Thyroid gland (tissue), 4 donors: ENCODE measurements around the gene C10orf90. TPM values are rescaled to one million over a fixed set of nuclear protein-coding genes. Genes with fewer than 3 reads are reported as not detected.

Experiments used
- DNase-seq, 2 donors: peaks; one replicate each; pipeline ENCODE4 v3.0.0-alpha.2; 2019
- H3K27ac ChIP-seq, 3 donors: fragments of 200-600 bp; sonication (generic); 1 replicate in 2 of 3; 2 replicates in 1 of 3; pipeline ENCODE4 v1.5.1; 2016 to 2019; ENCODE audit warnings: mild to moderate bottlenecking in 1 of 3, moderate library complexity in 1 of 3
- H3K27me3 ChIP-seq: fragments of 200-600 bp; sonication (generic); one replicate; pipeline ENCODE4 v1.5.1; 2019
- H3K36me3 ChIP-seq, 2 donors: fragments of 200-600 bp; sonication (generic); one replicate each; pipeline ENCODE4 v1.5.1; 2016 to 2019
- H3K4me1 ChIP-seq, 2 donors: fragments of 200-600 bp; sonication (generic); one replicate each; pipeline ENCODE4 v1.5.1; 2017 to 2019
- H3K4me3 ChIP-seq, 3 donors: fragments of 200-600 bp; sonication (generic); replicated peaks in 1 of 3; 1 replicate in 2 of 3; 2 replicates in 1 of 3; pipeline ENCODE4 v1.5.1; 2016; ENCODE audit warnings: mild to moderate bottlenecking in 1 of 3
- H3K9me3 ChIP-seq: fragments of 200-600 bp; sonication (generic); one replicate; pipeline ENCODE4 v1.5.1; 2017
- CTCF ChIP-seq, 6 experiments: fragments of 200-600 bp in 3 of 6; fragments of 450-650 bp in 3 of 6; sonication (generic) in 3 of 6; IDR thresholded peaks; one replicate each; pipeline ENCODE4 v1.5.1; 2016 to 2019; ENCODE audit warnings: antibody characterized with exemption in 6 of 6, mild to moderate bottlenecking in 2 of 6, inconsistent platforms in 1 of 6, moderate library complexity in 1 of 6
- POLR2A ChIP-seq, 2 donors: fragments of 450-650 bp; IDR thresholded peaks; one replicate each; pipeline ENCODE4 v1.6.1; 2017; ENCODE audit warnings: antibody characterized with exemption in 2 of 2, mild to moderate bottlenecking in 2 of 2, moderate library complexity in 1 of 2
- WGBS, 2 donors: methylation state at CpG; one replicate each; pipeline ENCODE4 v1.1.5; 2017; 5-methylcytosine and 5-hydroxymethylcytosine counted together
- intact Hi-C: fragments of 100-400 bp; cut with DNase I; formaldehyde crosslinking; loops from one replicate; pipeline ENCODE4 v1.15.1; 2023
- total RNA-seq, 4 donors: library from RNA; depleted of rRNA; stranded (reverse); fragments of >200 nt; gene quantifications; one replicate each; pipeline ENCODE4 v1.2.3, GENCODE V29; 2016

C10orf90 gene
- total RNA-seq, 4 donors from 2014 or later = 0.45 to 5.1 (median 2.0) TPM

GRCh38 chr10:126502441-126502840 lies 168.1 kb downstream of the C10orf90 start:
- no peak overlapping the region for H3K4me3 ChIP-seq
- DNase-seq = no peak
- TF ChIP-seq POLR2A (IDR thresholded peaks at IDR 0.05) = no peak
- no peak for TF ChIP-seq CTCF (IDR thresholded peaks at IDR 0.05)
- H3K27me3 ChIP-seq = no peaks in the 10 kb centered on the region
- WGBS, 2 donors = 91 to 100% methylated on average over 1 of the region's 1 CpG
- no peak overlapping the region for H3K27ac ChIP-seq
- no peaks in the 10 kb centered on the region for H3K4me1 ChIP-seq
- no peaks in the 10 kb centered on the region for H3K36me3 ChIP-seq
- H3K9me3 ChIP-seq = no peaks in the 10 kb centered on the region
- intact Hi-C loops = loop anchor here (5.0 kb wide), 1 partner anchor 520 kb away; no protein-coding TSS in a partner anchor

GRCh38 chr10:126501828-126502227 lies 168.7 kb downstream of the C10orf90 start:
- intact Hi-C loops = loop anchor here (5.0 kb wide), 1 partner anchor 520 kb away; no protein-coding TSS in a partner anchor
- TF ChIP-seq CTCF (IDR thresholded peaks at IDR 0.05) = no peak
- TF ChIP-seq POLR2A (IDR thresholded peaks at IDR 0.05) = no peak

GRCh38 chr10:126500866-126501265 lies 169.6 kb downstream of the C10orf90 start:
- H3K36me3 ChIP-seq = no peaks in the 10 kb centered on the region
- no peaks in the 10 kb centered on the region for H3K27me3 ChIP-seq
- TF ChIP-seq CTCF (IDR thresholded peaks at IDR 0.05) = no peak
- H3K4me3 ChIP-seq = no peak overlapping the region
- H3K9me3 ChIP-seq = no peaks in the 10 kb centered on the region
- WGBS, 2 donors = 71 to 73% methylated on average over 3 of the region's 3 CpGs
- no peak overlapping the region for H3K27ac ChIP-seq
- intact Hi-C loops = loop anchor here (5.0 kb wide), 1 partner anchor 519 kb away; no protein-coding TSS in a partner anchor
- no peaks in the 10 kb centered on the region for H3K4me1 ChIP-seq
- no peak for DNase-seq

More at GRCh38 chr10:126501828-126502227, 168.7 kb downstream of the C10orf90 start:
- DNase-seq = no peak
- Histone ChIP-seq H3K27ac (no peak overlapping the region), H3K36me3 (no peaks in the 10 kb centered on the region), H3K4me3 (no peak overlapping the region), H3K27me3 (no peaks in the 10 kb centered on the region), H3K4me1 (no peaks in the 10 kb centered on the region), H3K9me3 (no peaks in the 10 kb centered on the region)
- 81 to 93% methylated on average over 5 of the region's 5 CpGs for WGBS, 2 donors

GRCh38 chr10:126500185-126500584 lies 170.3 kb downstream of the C10orf90 start:
- Histone ChIP-seq H3K9me3 (no peaks in the 10 kb centered on the region), H3K27ac (no peak overlapping the region), H3K4me1 (no peaks in the 10 kb centered on the region), H3K4me3 (no peak overlapping the region), H3K27me3 (no peaks in the 10 kb centered on the region), H3K36me3 (no peaks in the 10 kb centered on the region)
- TF ChIP-seq POLR2A (IDR thresholded peaks at IDR 0.05) (no peak), CTCF (IDR thresholded peaks at IDR 0.05) (no peak)
- no peak for DNase-seq
- WGBS, 2 donors = 78 to 82% methylated on average over 4 of the region's 4 CpGs
- intact Hi-C loops = loop anchor here (5.0 kb wide), 1 partner anchor 518 kb away; no protein-coding TSS in a partner anchor

- TF ChIP-seq POLR2A (IDR thresholded peaks at IDR 0.05) (no peak), CTCF (IDR thresholded peaks at IDR 0.05) (no peak)
- H3K36me3 ChIP-seq = no peaks in the 10 kb centered on the region
- no peaks in the 10 kb centered on the region for H3K9me3 ChIP-seq
- H3K27me3 ChIP-seq = no peaks in the 10 kb centered on the region
- H3K4me3 ChIP-seq = no peak overlapping the region
- no peak for DNase-seq
- H3K27ac ChIP-seq = no peak overlapping the region
- no peaks in the 10 kb centered on the region for H3K4me1 ChIP-seq
- WGBS, 2 donors = 98% methylated on average over 6 of the region's 6 CpGs
- intact Hi-C loops = loop anchor here (5.0 kb wide), 1 partner anchor 517 kb away; no protein-coding TSS in a partner anchor
Observed at GRCh38 chr10:126499744-126500143, 170.7 kb downstream of the C10orf90 start.
